ENCODE measurements around the gene SPSB3. TPM values are rescaled to one million over a fixed set of nuclear protein-coding genes. Genes with fewer than 3 reads are reported as not detected.

Gene SPSB3
- total and polyA plus RNA-seq, 5 donors = 24.5 to 51.8 (median 34.3) TPM

DNA sequence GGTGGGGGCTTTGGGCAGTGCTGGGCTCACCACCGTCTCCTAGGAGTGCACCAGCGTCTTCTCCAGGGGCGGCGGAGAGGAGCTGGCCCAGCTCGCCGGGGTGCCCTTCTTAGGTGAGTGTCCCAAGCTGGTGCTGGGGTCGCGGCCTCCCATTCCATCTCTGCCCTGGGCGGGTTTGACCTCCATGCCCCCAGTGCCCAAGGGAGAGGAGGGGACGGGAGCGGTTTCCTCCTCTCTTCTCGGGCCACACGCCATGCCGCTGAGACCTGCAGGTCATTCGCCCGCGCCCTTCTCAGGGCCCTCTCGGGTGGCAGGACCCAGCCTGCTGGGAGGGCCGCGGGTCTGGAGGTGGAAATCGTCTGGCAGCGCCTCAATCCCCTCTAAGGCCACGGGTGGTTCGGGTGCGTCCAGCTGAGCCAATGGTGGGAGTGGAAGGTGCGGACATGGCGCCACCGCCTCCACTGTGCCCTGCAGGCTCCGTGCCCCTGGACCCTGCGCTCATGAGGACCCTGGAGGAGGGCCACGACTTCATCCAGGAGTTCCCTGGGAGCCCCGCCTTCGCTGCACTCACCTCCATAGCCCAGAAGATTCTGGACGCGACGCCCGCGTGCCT, 5.8 kb upstream of the SPSB3 start:
- Histone ChIP-seq H3K9me3 (ENCODE audit: control insufficient read depth, low read length) (no peaks in the 10 kb centered on the region), H3K4me3 (ENCODE audit: low read length) (no peak overlapping the region), H3K27ac (ENCODE audit: low read length) (no peak overlapping the region), H3K4me1 (ENCODE audit: control insufficient read depth, insufficient read depth, low read length) (no peaks in the 10 kb centered on the region), H3K27me3 (ENCODE audit: control insufficient read depth, insufficient read depth) (no peaks in the 10 kb centered on the region)
- ATAC-seq (no peak), DNase-seq (peak in 2 of 3 donors; percentile 49 to 57)
- WGBS = 91% methylated on average over 38 of the region's 38 CpGs
- intact Hi-C loops (cut with DNase I) = no loop called here

DNA sequence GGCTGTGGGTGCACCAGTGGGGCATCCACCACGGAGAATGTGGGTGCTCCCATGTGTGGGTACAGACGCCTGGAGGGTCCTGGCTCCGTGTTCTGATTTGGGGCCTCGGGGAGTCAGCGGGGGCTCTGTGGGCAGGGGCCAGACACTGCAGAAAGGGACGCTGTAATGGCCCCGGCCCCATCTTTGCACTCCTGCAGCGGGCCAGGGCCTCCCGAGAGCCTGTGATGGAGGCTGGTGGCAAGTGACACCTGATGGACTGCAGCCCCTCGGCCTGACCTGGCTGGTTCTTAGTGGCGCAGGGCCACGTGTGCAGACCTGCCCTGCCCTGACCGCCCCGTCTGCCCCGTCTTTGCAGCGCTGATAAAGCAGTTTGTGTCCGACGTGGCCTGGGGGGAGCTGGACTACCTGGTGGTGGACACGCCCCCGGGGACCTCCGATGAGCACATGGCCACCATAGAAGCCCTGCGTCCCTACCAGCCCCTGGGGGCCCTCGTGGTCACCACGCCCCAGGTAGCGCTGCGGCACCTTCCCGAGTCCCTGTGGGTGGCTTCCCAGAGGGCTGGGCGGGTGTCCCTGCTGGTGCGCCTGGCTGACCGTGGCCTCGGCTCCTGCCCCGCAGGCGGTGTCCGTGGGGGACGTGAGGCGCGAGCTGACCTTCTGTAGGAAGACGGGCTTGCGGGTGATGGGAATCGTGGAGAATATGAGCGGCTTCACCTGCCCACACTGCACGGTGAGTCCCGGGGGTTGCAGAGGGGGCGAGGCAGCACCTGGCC, 5.1 kb upstream of the SPSB3 start:
- H3K9me3 ChIP-seq (ENCODE audit: control insufficient read depth, low read length) = no peaks in the 10 kb centered on the region
- H3K4me1 ChIP-seq (ENCODE audit: control insufficient read depth, insufficient read depth, low read length) = no peaks in the 10 kb centered on the region
- intact Hi-C loops (cut with DNase I) = no loop called here
- DNase-seq (peak in 2 of 3 donors; percentile 51 to 52), ATAC-seq (no peak)
- no peak overlapping the region for H3K4me3 ChIP-seq (ENCODE audit: low read length)
- no peaks in the 10 kb centered on the region for H3K27me3 ChIP-seq (ENCODE audit: control insufficient read depth, insufficient read depth)
- H3K27ac ChIP-seq (ENCODE audit: low read length) = no peak overlapping the region
- WGBS = 92% methylated on average over 44 of the region's 44 CpGs

GRCh38 chr16:1787056-1787321, 4.6 kb upstream of the SPSB3 start:
- H3K27me3 ChIP-seq (ENCODE audit: control insufficient read depth, insufficient read depth) = no peaks in the 10 kb centered on the region
- no peaks in the 10 kb centered on the region for H3K9me3 ChIP-seq (ENCODE audit: control insufficient read depth, low read length)
- no peaks in the 10 kb centered on the region for H3K4me1 ChIP-seq (ENCODE audit: control insufficient read depth, insufficient read depth, low read length)
- H3K27ac ChIP-seq (ENCODE audit: low read length) = no peak overlapping the region
- H3K4me3 ChIP-seq (ENCODE audit: low read length) = no peak overlapping the region
- 87% methylated on average over 6 of the region's 6 CpGs for WGBS
- intact Hi-C loops (cut with DNase I) = no loop called here
- ATAC-seq (no peak), DNase-seq (no peak)

GRCh38 chr16:1786242-1787055, 4.1 kb upstream of the SPSB3 start:
- no peak overlapping the region for H3K27ac ChIP-seq (ENCODE audit: low read length)
- 88% methylated on average over 51 of the region's 51 CpGs for WGBS
- intact Hi-C loops (cut with DNase I) = no loop called here
- ATAC-seq = no peak
- H3K9me3 ChIP-seq (ENCODE audit: control insufficient read depth, low read length) = no peaks in the 10 kb centered on the region
- H3K4me1 ChIP-seq (ENCODE audit: control insufficient read depth, insufficient read depth, low read length) = no peaks in the 10 kb centered on the region
- DNase-seq = peak; percentile 30 to 67 (median 54)
- H3K4me3 ChIP-seq (ENCODE audit: low read length) = no peak overlapping the region
- H3K27me3 ChIP-seq (ENCODE audit: control insufficient read depth, insufficient read depth) = no peaks in the 10 kb centered on the region

DNA sequence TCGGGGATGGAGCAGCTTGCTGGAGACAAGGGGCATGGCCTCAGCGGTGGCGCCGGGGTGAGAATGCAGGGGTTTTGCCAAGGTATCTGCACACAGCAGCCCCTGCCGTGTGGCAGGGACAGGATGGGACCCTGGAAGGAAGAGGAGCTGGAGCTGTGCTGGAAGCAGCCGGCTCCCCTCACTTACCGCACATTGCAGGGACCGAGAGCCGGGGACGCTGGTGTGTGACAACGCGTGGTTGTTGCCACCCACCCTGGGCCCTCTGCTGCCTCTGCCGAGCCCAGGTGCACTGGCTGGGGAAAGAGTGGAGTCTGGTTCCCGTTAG, 3.4 kb upstream of the SPSB3 start:
- 88% methylated on average over 14 of the region's 14 CpGs for WGBS
- intact Hi-C loops (cut with DNase I) = no loop called here
- ATAC-seq (no peak), DNase-seq (peak in 1 of 3 donors; percentile 55)
- H3K27me3 ChIP-seq (ENCODE audit: control insufficient read depth, insufficient read depth) = no peaks in the 10 kb centered on the region
- H3K9me3 ChIP-seq (ENCODE audit: control insufficient read depth, low read length) = no peaks in the 10 kb centered on the region
- no peak overlapping the region for H3K27ac ChIP-seq (ENCODE audit: low read length)
- H3K4me3 ChIP-seq (ENCODE audit: low read length) = no peak overlapping the region
- H3K4me1 ChIP-seq (ENCODE audit: control insufficient read depth, insufficient read depth, low read length) = peaks cover 3% of the 10 kb centered on the region

- Histone ChIP-seq H3K27ac (ENCODE audit: low read length) (no peak overlapping the region), H3K9me3 (ENCODE audit: control insufficient read depth, low read length) (no peaks in the 10 kb centered on the region), H3K4me1 (ENCODE audit: control insufficient read depth, insufficient read depth, low read length) (peaks cover 3% of the 10 kb centered on the region), H3K4me3 (ENCODE audit: low read length) (no peak overlapping the region), H3K27me3 (ENCODE audit: control insufficient read depth, insufficient read depth) (no peaks in the 10 kb centered on the region)
- WGBS = 87% methylated on average over 26 of the region's 26 CpGs
- ATAC-seq (no peak), DNase-seq (peak in 2 of 3 donors; percentile 22 to 47)
- intact Hi-C loops (cut with DNase I) = no loop called here
Observed at GRCh38 chr16:1784977-1785845, 2.8 kb upstream of the SPSB3 start.

- H3K4me3 ChIP-seq (ENCODE audit: low read length) = peak overlapping the region; percentile 91
- DNase-seq = peak in 2 of 3 donors; percentile 34 to 73
- intact Hi-C loops (cut with DNase I) = no loop called here
- H3K27me3 ChIP-seq (ENCODE audit: control insufficient read depth, insufficient read depth) = no peaks in the 10 kb centered on the region
- H3K4me1 ChIP-seq (ENCODE audit: control insufficient read depth, insufficient read depth, low read length) = peaks cover 3% of the 10 kb centered on the region
- ATAC-seq = peak; percentile 0
- H3K9me3 ChIP-seq (ENCODE audit: control insufficient read depth, low read length) = no peaks in the 10 kb centered on the region
- H3K27ac ChIP-seq (ENCODE audit: low read length) = peak overlapping the region; percentile 72
- WGBS = under 1% methylated on average over 70 of the region's 70 CpGs
Observed at GRCh38 chr16:1781758-1782407, 488 bp downstream of the SPSB3 start.

DNA sequence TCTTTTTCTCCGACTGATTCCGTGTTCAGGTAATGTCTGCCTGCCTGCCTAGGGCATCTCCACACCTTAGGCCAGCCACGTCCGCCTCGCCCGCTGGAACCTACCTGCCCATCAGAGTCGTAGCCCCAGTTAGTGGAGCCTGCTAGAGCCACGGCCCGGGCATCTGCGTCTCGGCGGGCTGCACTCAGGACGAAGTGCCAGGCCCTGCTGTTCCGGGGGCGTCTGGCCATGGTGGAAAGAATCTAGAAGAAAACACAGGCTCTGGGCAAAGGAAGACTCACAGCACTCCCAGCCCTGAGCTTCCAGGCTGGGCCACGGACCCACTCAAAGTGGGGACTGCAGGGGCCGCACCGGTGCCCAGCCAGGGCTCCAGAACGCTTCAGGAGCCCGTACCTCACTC, 1.1 kb downstream of the SPSB3 start:
- peaks cover 3% of the 10 kb centered on the region for H3K4me1 ChIP-seq (ENCODE audit: control insufficient read depth, insufficient read depth, low read length)
- intact Hi-C loops (cut with DNase I) = no loop called here
- WGBS = 65% methylated on average over 20 of the region's 20 CpGs

GRCh38 chr16:1780677-1781072, 1.7 kb downstream of the SPSB3 start:
- intact Hi-C loops (cut with DNase I) = no loop called here
- Histone ChIP-seq H3K27me3 (ENCODE audit: control insufficient read depth, insufficient read depth) (no peaks in the 10 kb centered on the region), H3K4me3 (ENCODE audit: low read length) (no peak overlapping the region), H3K27ac (ENCODE audit: low read length) (no peak overlapping the region), H3K4me1 (ENCODE audit: control insufficient read depth, insufficient read depth, low read length) (peaks cover 3% of the 10 kb centered on the region), H3K9me3 (ENCODE audit: control insufficient read depth, low read length) (no peaks in the 10 kb centered on the region)
- DNase-seq = peak in 1 of 3 donors; percentile 5
- ATAC-seq = no peak
- WGBS = 80% methylated on average over 6 of the region's 6 CpGs

More for the DNA sequence above, 1.1 kb downstream of the SPSB3 start:
- Histone ChIP-seq H3K4me3 (ENCODE audit: low read length) (peak overlapping the region; percentile 91), H3K27ac (ENCODE audit: low read length) (no peak overlapping the region), H3K9me3 (ENCODE audit: control insufficient read depth, low read length) (no peaks in the 10 kb centered on the region), H3K27me3 (ENCODE audit: control insufficient read depth, insufficient read depth) (no peaks in the 10 kb centered on the region)
- peak; percentile 21 to 61 (median 43) for DNase-seq
- ATAC-seq = no peak

Measured in right cardiac atrium (tissue), 5 donors.